GM21526 (cell line): ENCODE data around the gene FBXO45.
"Not testable (repeated sequence)": the region's sequence is repeated elsewhere in the genome, so short reads cannot be mapped to it uniquely, and the experiment has no call there.

Experiments
- ATAC-seq: cut with Tn5 transposase; IDR thresholded peaks from one replicate; pipeline ENCODE4 v1.9.1; 2021; ENCODE audit warnings: moderate library complexity; ENCODE audit not compliant: unreplicated experiment, low FRiP score

FBXO45 gene

GRCh38 chr3:196611761-196612483, 43.5 kb downstream of the FBXO45 start:
- ATAC-seq, result no peak

- ATAC-seq, result not testable (repeated sequence)
Measured at GRCh38 chr3:196615234-196615633, 46.8 kb downstream of the FBXO45 start.

- ATAC-seq, result no peak
Measured at GRCh38 chr3:196617256-196617655, 48.8 kb downstream of the FBXO45 start.

GRCh38 chr3:196619223-196619622, 50.8 kb downstream of the FBXO45 start:
- ATAC-seq, result no peak

GRCh38 chr3:196619627-196620026, 51.2 kb downstream of the FBXO45 start:
- ATAC-seq, result not testable (repeated sequence)

GRCh38 chr3:196620161-196620604, 51.7 kb downstream of the FBXO45 start:
- ATAC-seq, result peak; percentile 56

- no peak for ATAC-seq
Measured at GRCh38 chr3:196620684-196621083, 52.2 kb downstream of the FBXO45 start.

- no peak for ATAC-seq
Measured at GRCh38 chr3:196621611-196622010, 53.2 kb downstream of the FBXO45 start.

GRCh38 chr3:196624067-196624790, 55.8 kb downstream of the FBXO45 start:
- no peak for ATAC-seq

- ATAC-seq, result no peak
Measured at GRCh38 chr3:196624907-196625306, 56.4 kb downstream of the FBXO45 start.

- no peak for ATAC-seq
Measured at GRCh38 chr3:196625331-196625730, 56.9 kb downstream of the FBXO45 start.

GRCh38 chr3:196627918-196628231, 59.4 kb downstream of the FBXO45 start:
- no peak for ATAC-seq

GRCh38 chr3:196629228-196629627, 60.8 kb downstream of the FBXO45 start:
- no peak for ATAC-seq

- no peak for ATAC-seq
Measured at GRCh38 chr3:196631682-196632045, 63.2 kb downstream of the FBXO45 start.

- ATAC-seq, result peak; percentile 73
Measured at GRCh38 chr3:196632046-196632751, 63.7 kb downstream of the FBXO45 start.

- ATAC-seq, result no peak
Measured at GRCh38 chr3:196633555-196634151, 65.2 kb downstream of the FBXO45 start.

- ATAC-seq, result no peak
Measured at GRCh38 chr3:196634224-196634623, 65.8 kb downstream of the FBXO45 start.

- no peak for ATAC-seq
Measured at GRCh38 chr3:196634829-196635228, 66.4 kb downstream of the FBXO45 start.

GRCh38 chr3:196636369-196637349, 68.2 kb downstream of the FBXO45 start:
- no peak for ATAC-seq

GRCh38 chr3:196637941-196638340, 69.5 kb downstream of the FBXO45 start:
- ATAC-seq, result not testable (repeated sequence)
